Right ventricle myocardium superior (tissue), 1 donor: Measurements from ENCODE around the gene SLC36A2. TPM values are rescaled to one million over a fixed set of nuclear protein-coding genes. Genes with fewer than 3 reads are reported as not detected.

Experiments used
- ATAC-seq: fragments of 200-7000 bp; cut with Tn5 transposase; one replicate; pipeline ENCODE4 v1.9.1; 2020; ENCODE audit warnings: mild to moderate bottlenecking; ENCODE audit not compliant: poor library complexity
- DNase-seq: peaks from one replicate; pipeline ENCODE4 v3.0.0-alpha.2; 2020
- intact Hi-C: fragments of 100-400 bp; cut with DNase I; formaldehyde crosslinking; loops from one replicate; pipeline ENCODE4 v1.11.2; 2022
- total RNA-seq: library from RNA; stranded (reverse); fragmentation: NEBNext Ultra II Directional; extraction: Animal tissue kit (Norgen Biotek cat#: 25700); gene quantifications from one replicate; pipeline ENCODE4 v1.2.1, GENCODE V29; 2021
- donor health status: DM: no; HTN: yes; CAD: no; lungs with severe emphysema.

The SLC36A2 gene
- total RNA-seq, 1 donor from 2014 or later = 1.2 TPM

- intact Hi-C loops = no loop called here
- DNase-seq = no peak
- ATAC-seq = peak; percentile 27
Measured at GRCh38 chr5:151295791-151296477, 51.4 kb downstream of the SLC36A2 start.

GRCh38 chr5:151295138-151295537, 52.2 kb downstream of the SLC36A2 start:
- no peak for DNase-seq
- intact Hi-C loops = no loop called here

GRCh38 chr5:151293624-151294023, 53.7 kb downstream of the SLC36A2 start:
- ATAC-seq = no peak
- intact Hi-C loops = no loop called here
- no peak for DNase-seq

More at GRCh38 chr5:151295138-151295537, 52.2 kb downstream of the SLC36A2 start:
- ATAC-seq = no peak

- no peak for DNase-seq
- ATAC-seq = no peak
- intact Hi-C loops = no loop called here
Measured at GRCh38 chr5:151288180-151288579, 59.2 kb downstream of the SLC36A2 start.

GRCh38 chr5:151286246-151286645, 61.1 kb downstream of the SLC36A2 start:
- ATAC-seq (no peak), DNase-seq (no peak)
- intact Hi-C loops = no loop called here

- intact Hi-C loops = no loop called here
- DNase-seq = no peak
- ATAC-seq = no peak
Measured at GRCh38 chr5:151285683-151286082, 61.7 kb downstream of the SLC36A2 start.

- no peak for DNase-seq
- ATAC-seq = no peak
- intact Hi-C loops = no loop called here
Measured at GRCh38 chr5:151284392-151284967, 62.9 kb downstream of the SLC36A2 start.

GRCh38 chr5:151283120-151283825, 64.1 kb downstream of the SLC36A2 start:
- DNase-seq (no peak), ATAC-seq (no peak)
- intact Hi-C loops = no loop called here

GRCh38 chr5:151281001-151281639, 66.2 kb downstream of the SLC36A2 start:
- ATAC-seq = no peak
- intact Hi-C loops = no loop called here
- DNase-seq = no peak

GRCh38 chr5:151280443-151280842, 66.9 kb downstream of the SLC36A2 start:
- ATAC-seq = no peak
- DNase-seq = no peak
- intact Hi-C loops = no loop called here

- intact Hi-C loops = no loop called here
- DNase-seq (no peak), ATAC-seq (no peak)
Measured at GRCh38 chr5:151278845-151279244, 68.5 kb downstream of the SLC36A2 start.

- DNase-seq = no peak
- intact Hi-C loops = no loop called here
- no peak for ATAC-seq
Measured at GRCh38 chr5:151275803-151276202, 71.6 kb downstream of the SLC36A2 start.

GRCh38 chr5:151274666-151275065, 72.7 kb downstream of the SLC36A2 start:
- intact Hi-C loops = no loop called here
- ATAC-seq = no peak
- no peak for DNase-seq

GRCh38 chr5:151271336-151271735, 76.0 kb downstream of the SLC36A2 start:
- ATAC-seq = no peak
- no peak for DNase-seq
- intact Hi-C loops = no loop called here

- intact Hi-C loops = no loop called here
- ATAC-seq (no peak), DNase-seq (no peak)
Measured at GRCh38 chr5:151270599-151270998, 76.8 kb downstream of the SLC36A2 start.

- DNase-seq (no peak), ATAC-seq (no peak)
- intact Hi-C loops = no loop called here
Measured at GRCh38 chr5:151267491-151268260, 79.7 kb downstream of the SLC36A2 start.
